HG02678 (cell line): ENCODE measurements around the gene SULT1A3.
A peak's percentile ranks its signal among the peaks of the same experiment; 100 is the strongest.
"Not testable (repeated sequence)": the region's sequence is repeated elsewhere in the genome, so short reads cannot be mapped to it uniquely, and the experiment has no call there.

Source experiments
- ATAC-seq: cut with Tn5 transposase; IDR thresholded peaks from one replicate; pipeline ENCODE4 v1.9.1; 2021; ENCODE audit warnings: mild to moderate bottlenecking, moderate library complexity; ENCODE audit not compliant: unreplicated experiment

Gene SULT1A3

GRCh38 chr16:30186782-30187555 is 12.1 kb upstream of the SULT1A3 start:
- ATAC-seq: no peak

GRCh38 chr16:30187556-30187865 is 11.5 kb upstream of the SULT1A3 start:
- ATAC-seq: no peak

GRCh38 chr16:30187971-30188561 is 11.0 kb upstream of the SULT1A3 start:
- ATAC-seq: no peak

GRCh38 chr16:30191158-30191557 is 7.9 kb upstream of the SULT1A3 start:
- not testable (repeated sequence) for ATAC-seq

GRCh38 chr16:30193098-30193497 is 6.0 kb upstream of the SULT1A3 start:
- peak; percentile 8 for ATAC-seq

- peak; percentile 88 for ATAC-seq
Observed at GRCh38 chr16:30193615-30194014, 5.4 kb upstream of the SULT1A3 start, which contains the start of the genes BOLA2B and SLX1A. TSS of gene BOLA2B (minus strand) at chr16:30193666. CDS start at chr16:30193595, 71 bp downstream. TSS of gene SLX1A (plus strand) at chr16:30193875. CDS start at chr16:30194085, 210 bp downstream.

GRCh38 chr16:30194172-30194925 is 4.7 kb upstream of the SULT1A3 start:
- ATAC-seq: peak; percentile 60

- ATAC-seq: not testable (repeated sequence)
Observed at GRCh38 chr16:30197001-30197400, 2.1 kb upstream of the SULT1A3 start.

GRCh38 chr16:30199608-30200343 is 721 bp downstream of the SULT1A3 start:
- ATAC-seq: not testable (repeated sequence)

GRCh38 chr16:30205541-30206236 is 6.6 kb downstream of the SULT1A3 start:
- ATAC-seq: not testable (repeated sequence)

GRCh38 chr16:30206252-30206651 is 7.2 kb downstream of the SULT1A3 start:
- ATAC-seq: not testable (repeated sequence)

GRCh38 chr16:30207063-30207704 is 8.1 kb downstream of the SULT1A3 start:
- ATAC-seq: not testable (repeated sequence)

- not testable (repeated sequence) for ATAC-seq
Observed at GRCh38 chr16:30209032-30209431, 10.0 kb downstream of the SULT1A3 start.

- not testable (repeated sequence) for ATAC-seq
Observed at GRCh38 chr16:30211414-30211813, 12.4 kb downstream of the SULT1A3 start.

- ATAC-seq: not testable (repeated sequence)
Observed at GRCh38 chr16:30217082-30217481, 18.0 kb downstream of the SULT1A3 start.

GRCh38 chr16:30248379-30248778 is 49.3 kb downstream of the SULT1A3 start, which contains the start of gene NPIPB13:
TSS of gene NPIPB13 (minus strand) at chr16:30248479. CDS start at chr16:30245573, 2,906 bp downstream.
- ATAC-seq: not testable (repeated sequence)
